Measurements from ENCODE around the gene AIG1. TPM values are rescaled to one million over a fixed set of nuclear protein-coding genes. Genes with fewer than 3 reads are reported as not detected.

The AIG1 gene
- total and polyA plus RNA-seq, 2 donors = 30.7 to 35.6 TPM

GRCh38 chr6:143112084-143112768 lies 51.5 kb downstream of the AIG1 start:
- 87% methylated on average over 4 of the region's 4 CpGs for WGBS
- Histone ChIP-seq H3K36me3 (ENCODE audit: insufficient read depth) (no peaks in the 10 kb centered on the region), H3K4me1 (ENCODE audit: insufficient read depth) (no peaks in the 10 kb centered on the region), H3K4me3 (ENCODE audit: low read depth, low read length) (no peak overlapping the region), H3K27ac (ENCODE audit: low read depth) (no peak overlapping the region)
- DNase-seq (ENCODE audit: extremely low spot score) = no peak

GRCh38 chr6:143112837-143113236 lies 52.1 kb downstream of the AIG1 start:
- Histone ChIP-seq H3K4me3 (ENCODE audit: low read depth, low read length) (no peak overlapping the region), H3K4me1 (ENCODE audit: insufficient read depth) (no peaks in the 10 kb centered on the region), H3K27ac (ENCODE audit: low read depth) (no peak overlapping the region), H3K36me3 (ENCODE audit: insufficient read depth) (no peaks in the 10 kb centered on the region)
- 92% methylated on average over 5 of the region's 5 CpGs for WGBS
- DNase-seq (ENCODE audit: extremely low spot score) = no peak

GRCh38 chr6:143115728-143116127 lies 55.0 kb downstream of the AIG1 start:
- DNase-seq (ENCODE audit: extremely low spot score) = no peak
- Histone ChIP-seq H3K4me3 (ENCODE audit: low read depth, low read length) (no peak overlapping the region), H3K36me3 (ENCODE audit: insufficient read depth) (no peaks in the 10 kb centered on the region), H3K4me1 (ENCODE audit: insufficient read depth) (no peaks in the 10 kb centered on the region), H3K27ac (ENCODE audit: low read depth) (no peak overlapping the region)
- WGBS = 75% methylated on average over 3 of the region's 3 CpGs

- no peak for DNase-seq (ENCODE audit: extremely low spot score)
- WGBS = 95% methylated on average over 1 of the region's 1 CpG
Measured at GRCh38 chr6:143117108-143117507, 56.4 kb downstream of the AIG1 start.

GRCh38 chr6:143119260-143119659 lies 58.6 kb downstream of the AIG1 start:
- WGBS = 95% methylated on average over 2 of the region's 2 CpGs
- Histone ChIP-seq H3K4me3 (ENCODE audit: low read depth, low read length) (no peak overlapping the region), H3K4me1 (ENCODE audit: insufficient read depth) (no peaks in the 10 kb centered on the region), H3K36me3 (ENCODE audit: insufficient read depth) (no peaks in the 10 kb centered on the region), H3K27ac (ENCODE audit: low read depth) (no peak overlapping the region)
- no peak for DNase-seq (ENCODE audit: extremely low spot score)

More at GRCh38 chr6:143117108-143117507, 56.4 kb downstream of the AIG1 start:
- Histone ChIP-seq H3K4me1 (ENCODE audit: insufficient read depth) (no peaks in the 10 kb centered on the region), H3K4me3 (ENCODE audit: low read depth, low read length) (no peak overlapping the region), H3K36me3 (ENCODE audit: insufficient read depth) (no peaks in the 10 kb centered on the region), H3K27ac (ENCODE audit: low read depth) (no peak overlapping the region)

- H3K4me1 ChIP-seq (ENCODE audit: insufficient read depth) = no peaks in the 10 kb centered on the region
- H3K27ac ChIP-seq (ENCODE audit: low read depth) = no peak overlapping the region
- H3K36me3 ChIP-seq (ENCODE audit: insufficient read depth) = no peaks in the 10 kb centered on the region
- no peak overlapping the region for H3K4me3 ChIP-seq (ENCODE audit: low read depth, low read length)
- DNase-seq (ENCODE audit: extremely low spot score) = no peak
- WGBS = 88% methylated on average over 1 of the region's 1 CpG
Measured at GRCh38 chr6:143123081-143123480, 62.4 kb downstream of the AIG1 start.

GRCh38 chr6:143123941-143124340 lies 63.3 kb downstream of the AIG1 start:
- Histone ChIP-seq H3K36me3 (ENCODE audit: insufficient read depth) (no peaks in the 10 kb centered on the region), H3K27ac (ENCODE audit: low read depth) (no peak overlapping the region), H3K4me1 (ENCODE audit: insufficient read depth) (no peaks in the 10 kb centered on the region), H3K4me3 (ENCODE audit: low read depth, low read length) (no peak overlapping the region)
- no peak for DNase-seq (ENCODE audit: extremely low spot score)
- 85% methylated on average over 2 of the region's 2 CpGs for WGBS

GRCh38 chr6:143125455-143125854 lies 64.8 kb downstream of the AIG1 start:
- WGBS = 88% methylated on average over 3 of the region's 3 CpGs
- Histone ChIP-seq H3K4me3 (ENCODE audit: low read depth, low read length) (no peak overlapping the region), H3K27ac (ENCODE audit: low read depth) (no peak overlapping the region), H3K36me3 (ENCODE audit: insufficient read depth) (peaks cover 3% of the 10 kb centered on the region), H3K4me1 (ENCODE audit: insufficient read depth) (no peaks in the 10 kb centered on the region)
- DNase-seq (ENCODE audit: extremely low spot score) = no peak

- Histone ChIP-seq H3K4me3 (ENCODE audit: low read depth, low read length) (no peak overlapping the region), H3K4me1 (ENCODE audit: insufficient read depth) (no peaks in the 10 kb centered on the region), H3K27ac (ENCODE audit: low read depth) (no peak overlapping the region), H3K36me3 (ENCODE audit: insufficient read depth) (peaks cover 3% of the 10 kb centered on the region)
- DNase-seq (ENCODE audit: extremely low spot score) = no peak
- WGBS = 92% methylated on average over 12 of the region's 12 CpGs
Measured at GRCh38 chr6:143125864-143126573, 65.3 kb downstream of the AIG1 start.

GRCh38 chr6:143126574-143126941 lies 65.9 kb downstream of the AIG1 start:
- Histone ChIP-seq H3K4me1 (ENCODE audit: insufficient read depth) (no peaks in the 10 kb centered on the region), H3K4me3 (ENCODE audit: low read depth, low read length) (no peak overlapping the region), H3K27ac (ENCODE audit: low read depth) (no peak overlapping the region), H3K36me3 (ENCODE audit: insufficient read depth) (peaks cover 3% of the 10 kb centered on the region)
- 93% methylated on average over 1 of the region's 1 CpG for WGBS
- no peak for DNase-seq (ENCODE audit: extremely low spot score)

- Histone ChIP-seq H3K4me1 (ENCODE audit: insufficient read depth) (no peaks in the 10 kb centered on the region), H3K36me3 (ENCODE audit: insufficient read depth) (peaks cover 3% of the 10 kb centered on the region), H3K4me3 (ENCODE audit: low read depth, low read length) (no peak overlapping the region), H3K27ac (ENCODE audit: low read depth) (no peak overlapping the region)
- WGBS = 86% methylated on average over 3 of the region's 3 CpGs
- DNase-seq (ENCODE audit: extremely low spot score) = no peak
Measured at GRCh38 chr6:143127941-143128680, 67.4 kb downstream of the AIG1 start.

GRCh38 chr6:143128681-143129015 lies 68.0 kb downstream of the AIG1 start:
- peaks cover 3% of the 10 kb centered on the region for H3K36me3 ChIP-seq (ENCODE audit: insufficient read depth)
- H3K4me3 ChIP-seq (ENCODE audit: low read depth, low read length) = no peak overlapping the region
- no peaks in the 10 kb centered on the region for H3K4me1 ChIP-seq (ENCODE audit: insufficient read depth)
- no peak for DNase-seq (ENCODE audit: extremely low spot score)
- no peak overlapping the region for H3K27ac ChIP-seq (ENCODE audit: low read depth)

- Histone ChIP-seq H3K36me3 (ENCODE audit: insufficient read depth) (peaks cover 3% of the 10 kb centered on the region), H3K27ac (ENCODE audit: low read depth) (no peak overlapping the region), H3K4me3 (ENCODE audit: low read depth, low read length) (no peak overlapping the region), H3K4me1 (ENCODE audit: insufficient read depth) (no peaks in the 10 kb centered on the region)
- no peak for DNase-seq (ENCODE audit: extremely low spot score)
- WGBS = 90% methylated on average over 1 of the region's 1 CpG
Measured at GRCh38 chr6:143130928-143131327, 70.2 kb downstream of the AIG1 start.

- WGBS = 55% methylated on average over 2 of the region's 2 CpGs
- DNase-seq (ENCODE audit: extremely low spot score) = no peak
- Histone ChIP-seq H3K4me3 (ENCODE audit: low read depth, low read length) (no peak overlapping the region), H3K27ac (ENCODE audit: low read depth) (no peak overlapping the region), H3K36me3 (ENCODE audit: insufficient read depth) (no peaks in the 10 kb centered on the region), H3K4me1 (ENCODE audit: insufficient read depth) (no peaks in the 10 kb centered on the region)
Measured at GRCh38 chr6:143135325-143135724, 74.6 kb downstream of the AIG1 start.

Data from urinary bladder (tissue), 4 donors.